HG03108 (cell line): ENCODE results near the gene IFI44.

Experiments
- ATAC-seq: cut with Tn5 transposase; IDR thresholded peaks from one replicate; pipeline ENCODE4 v1.9.1; 2021; ENCODE audit warnings: moderate library complexity; ENCODE audit not compliant: unreplicated experiment

The IFI44 gene

GRCh38 chr1:78649628-78650027, at the start of gene IFI44:
TSS of gene IFI44 (plus strand) at chr1:78649831. CDS start at chr1:78650196, 365 bp downstream.
- peak; percentile 83 for ATAC-seq

- no peak for ATAC-seq
Measured at GRCh38 chr1:78601068-78601467, 48.6 kb upstream of the IFI44 start.

- no peak for ATAC-seq
Measured at GRCh38 chr1:78603206-78603605, 46.4 kb upstream of the IFI44 start.

- no peak for ATAC-seq
Measured at GRCh38 chr1:78604643-78605042, 45.0 kb upstream of the IFI44 start.

- ATAC-seq, result no peak
Measured at GRCh38 chr1:78606274-78606673, 43.4 kb upstream of the IFI44 start.

GRCh38 chr1:78607334-78607927, 42.2 kb upstream of the IFI44 start:
- ATAC-seq, result no peak

- no peak for ATAC-seq
Measured at GRCh38 chr1:78607944-78608343, 41.7 kb upstream of the IFI44 start.

- peak; percentile 40 for ATAC-seq
Measured at GRCh38 chr1:78617615-78618026, 32.0 kb upstream of the IFI44 start.

- ATAC-seq, result no peak
Measured at GRCh38 chr1:78619032-78619431, 30.6 kb upstream of the IFI44 start.

GRCh38 chr1:78619446-78619802, 30.2 kb upstream of the IFI44 start:
- no peak for ATAC-seq

- ATAC-seq, result peak; percentile 39
Measured at GRCh38 chr1:78619803-78620579, 29.6 kb upstream of the IFI44 start, which contains the start of gene IFI44L. TSS of gene IFI44L (plus strand) at chr1:78620448. CDS start at chr1:78627916, 7,468 bp downstream.

- no peak for ATAC-seq
Measured at GRCh38 chr1:78620666-78621065, 29.0 kb upstream of the IFI44 start.

- ATAC-seq, result no peak
Measured at GRCh38 chr1:78622548-78622947, 27.1 kb upstream of the IFI44 start.

GRCh38 chr1:78624035-78624434, 25.6 kb upstream of the IFI44 start:
- ATAC-seq, result no peak

GRCh38 chr1:78627321-78627720, 22.3 kb upstream of the IFI44 start:
- ATAC-seq, result no peak

- ATAC-seq, result no peak
Measured at GRCh38 chr1:78630600-78630999, 19.0 kb upstream of the IFI44 start.

GRCh38 chr1:78633209-78633608, 16.4 kb upstream of the IFI44 start:
- ATAC-seq, result no peak

GRCh38 chr1:78640462-78640861, 9.2 kb upstream of the IFI44 start:
- ATAC-seq, result no peak

GRCh38 chr1:78641558-78641957, 8.1 kb upstream of the IFI44 start:
- no peak for ATAC-seq

- no peak for ATAC-seq
Measured at GRCh38 chr1:78645723-78646122, 3.9 kb upstream of the IFI44 start.

GRCh38 chr1:78647238-78647637, 2.4 kb upstream of the IFI44 start:
- no peak for ATAC-seq

GRCh38 chr1:78650114-78650660, 556 bp downstream of the IFI44 start:
- no peak for ATAC-seq
